ENCODE data around the gene ZNF808. TPM values are rescaled to one million over a fixed set of nuclear protein-coding genes. Genes with fewer than 3 reads are reported as not detected.

ZNF808 gene
- total and polyA plus RNA-seq, 2 of the 13 experiments (the other 11 are each of a cell fraction or from before 2014, with no cell fraction given) = 3.0 to 7.4 TPM

- TF ChIP-seq CSRNP1 (CRISPR knock-in tag; IDR thresholded peaks at IDR 0.05) (no peak), ARNT2 (CRISPR knock-in tag; IDR thresholded peaks at IDR 0.05; ENCODE audit: low read depth) (no peak), ZNF660 (CRISPR knock-in tag; IDR thresholded peaks at IDR 0.05; ENCODE audit: borderline replicate concordance, low read depth) (no peak), RBFOX2 (IDR thresholded peaks at IDR 0.05; ENCODE audit: low read depth, low read length) (peak; percentile 53), ZNF256 (CRISPR knock-in tag; conservative IDR thresholded peaks at IDR 0.05) (no peak), IKZF4 (CRISPR knock-in tag; IDR thresholded peaks at IDR 0.05; ENCODE audit: borderline replicate concordance, low read depth, not compliant biosample characterization) (no peak), ZNF143 (CRISPR knock-in tag; IDR thresholded peaks at IDR 0.05) (no peak), ZSCAN12 (CRISPR knock-in tag; IDR thresholded peaks at IDR 0.05) (no peak), BCLAF1 (IDR thresholded peaks at IDR 0.05) (no peak), BATF2 (CRISPR knock-in tag; IDR thresholded peaks at IDR 0.05) (no peak), ZNF615 (CRISPR knock-in tag; IDR thresholded peaks at IDR 0.05; ENCODE audit: borderline replicate concordance) (no peak), NONO (IDR thresholded peaks at IDR 0.05) (no peak), NONO (CRISPR knock-in tag; conservative IDR thresholded peaks at IDR 0.05) (no peak), ZNF382 (CRISPR knock-in tag; IDR thresholded peaks at IDR 0.05; ENCODE audit: borderline replicate concordance) (no peak), SRSF4 (IDR thresholded peaks at IDR 0.05; ENCODE audit: low read depth, low read length, poor library complexity, severe bottlenecking) (no peak), ZNF124 (CRISPR knock-in tag; IDR thresholded peaks at IDR 0.05) (no peak), WIZ (CRISPR knock-in tag; IDR thresholded peaks at IDR 0.05) (no peak), KLF13 (CRISPR knock-in tag; IDR thresholded peaks at IDR 0.05) (no peak), ZNF777 (CRISPR knock-in tag; IDR thresholded peaks at IDR 0.05) (no peak), FOXK2 (IDR thresholded peaks at IDR 0.05) (no peak), TBP (CRISPR knock-in tag; IDR thresholded peaks at IDR 0.05) (no peak), TIGD3 (CRISPR knock-in tag; IDR thresholded peaks at IDR 0.05; ENCODE audit: borderline replicate concordance) (no peak), KDM5A (IDR thresholded peaks at IDR 0.05; ENCODE audit: borderline replicate concordance, low read length) (no peak; the same call in 1 of the 2 replicates), MTA3 (CRISPR knock-in tag; IDR thresholded peaks at IDR 0.05) (no peak)
Observed at GRCh38 chr19:52570000-52570861, 42.8 kb downstream of the ZNF808 start, which contains the start of gene ZNF701 (continued).
